Activated CD4-positive, alpha-beta memory T cell treated with anti-CD3 and anti-CD28 coated beads for 36 hours (primary cell): ENCODE measurements around the gene CTNNA1. TPM values are rescaled to one million over a fixed set of nuclear protein-coding genes. Genes with fewer than 3 reads are reported as not detected.

Experiments used
- CTCF ChIA-PET: fragments of 350-600 bp; sonication (Branson Sonifier 250); formaldehyde crosslinking; loops from one replicate; lab custom pipeline; 2021; ENCODE audit warnings: antibody characterized with exemption, inconsistent platforms; lab: Charles Lee
- POLR2A ChIA-PET: fragments of 350-600 bp; sonication (Branson Sonifier 250); formaldehyde crosslinking; loops from one replicate; lab custom pipeline; 2021; ENCODE audit warnings: antibody characterized with exemption; lab: Charles Lee
- DNase-seq: peaks from one replicate; pipeline ENCODE4 v3.0.0-alpha.2; 2020
- H3K27ac Mint-ChIP-seq: one replicate; pipeline ENCODE4 v1.8.0; 2021; ENCODE audit warnings: mixed read lengths
- H3K27me3 Mint-ChIP-seq: one replicate; pipeline ENCODE4 v1.8.0; 2021; ENCODE audit warnings: mixed read lengths
- H3K36me3 Mint-ChIP-seq: one replicate; pipeline ENCODE4 v1.8.0; 2021; ENCODE audit warnings: mixed read lengths
- H3K4me1 Mint-ChIP-seq: one replicate; pipeline ENCODE4 v1.8.0; 2021; ENCODE audit warnings: low read depth, mixed read lengths
- H3K4me3 Mint-ChIP-seq: one replicate; pipeline ENCODE4 v1.8.0; 2021; ENCODE audit warnings: mild to moderate bottlenecking, mixed read lengths
- H3K9me3 Mint-ChIP-seq: one replicate; pipeline ENCODE4 v1.8.0; 2021; ENCODE audit warnings: mixed read lengths
- intact Hi-C: fragments of 100-400 bp; cut with micrococcal nuclease; formaldehyde crosslinking; loops from one replicate; pipeline ENCODE4 v1.15.1; 2023
- total RNA-seq, 2 experiments: library from RNA; stranded (reverse); gene quantifications; one replicate each; pipeline ENCODE4 v1.2.3, GENCODE V29; 2021

CTNNA1 gene
- total RNA-seq, 2 experiments from 2014 or later = 82.8 to 89.5 TPM

DNA sequence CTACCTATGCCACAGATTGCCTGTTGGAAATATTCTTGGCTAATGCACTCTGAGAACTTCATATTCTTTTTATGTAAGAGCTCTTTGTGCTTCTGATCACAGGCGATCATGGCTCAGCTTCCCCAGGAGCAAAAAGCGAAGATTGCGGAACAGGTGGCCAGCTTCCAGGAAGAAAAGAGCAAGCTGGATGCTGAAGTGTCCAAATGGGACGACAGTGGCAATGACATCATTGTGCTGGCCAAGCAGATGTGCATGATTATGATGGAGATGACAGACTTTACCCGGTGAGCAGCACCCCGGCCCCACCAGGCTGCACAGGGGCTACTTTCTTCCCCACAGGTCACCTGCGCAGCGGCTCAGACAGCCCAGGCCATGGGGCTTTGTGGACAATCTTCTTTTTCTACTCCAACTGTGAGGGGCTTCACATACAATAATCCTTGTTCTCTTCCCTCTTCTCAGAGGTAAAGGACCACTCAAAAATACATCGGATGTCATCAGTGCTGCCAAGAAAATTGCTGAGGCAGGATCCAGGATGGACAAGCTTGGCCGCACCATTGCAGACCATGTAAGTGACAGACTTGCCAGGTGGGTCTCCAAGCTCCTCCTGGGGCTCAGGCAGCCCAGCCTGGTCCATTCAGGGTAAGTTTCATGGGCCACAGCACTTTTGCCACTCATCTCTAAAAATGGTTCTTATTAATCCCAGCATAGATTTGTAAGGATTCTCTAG lies 177.3 kb downstream of the CTNNA1 start:
- no peak for DNase-seq
- POLR2A ChIA-PET = no interaction called here
- no peaks in the 10 kb centered on the region for H3K4me1 Mint-ChIP-seq
- H3K36me3 Mint-ChIP-seq = peaks cover 2% of the 10 kb centered on the region
- CTCF ChIA-PET = no interaction called here
- intact Hi-C loops = no loop called here
- H3K27me3 Mint-ChIP-seq = no peaks in the 10 kb centered on the region
- H3K27ac Mint-ChIP-seq = no peak overlapping the region
- no peaks in the 10 kb centered on the region for H3K9me3 Mint-ChIP-seq
- H3K4me3 Mint-ChIP-seq = no peak overlapping the region

DNA sequence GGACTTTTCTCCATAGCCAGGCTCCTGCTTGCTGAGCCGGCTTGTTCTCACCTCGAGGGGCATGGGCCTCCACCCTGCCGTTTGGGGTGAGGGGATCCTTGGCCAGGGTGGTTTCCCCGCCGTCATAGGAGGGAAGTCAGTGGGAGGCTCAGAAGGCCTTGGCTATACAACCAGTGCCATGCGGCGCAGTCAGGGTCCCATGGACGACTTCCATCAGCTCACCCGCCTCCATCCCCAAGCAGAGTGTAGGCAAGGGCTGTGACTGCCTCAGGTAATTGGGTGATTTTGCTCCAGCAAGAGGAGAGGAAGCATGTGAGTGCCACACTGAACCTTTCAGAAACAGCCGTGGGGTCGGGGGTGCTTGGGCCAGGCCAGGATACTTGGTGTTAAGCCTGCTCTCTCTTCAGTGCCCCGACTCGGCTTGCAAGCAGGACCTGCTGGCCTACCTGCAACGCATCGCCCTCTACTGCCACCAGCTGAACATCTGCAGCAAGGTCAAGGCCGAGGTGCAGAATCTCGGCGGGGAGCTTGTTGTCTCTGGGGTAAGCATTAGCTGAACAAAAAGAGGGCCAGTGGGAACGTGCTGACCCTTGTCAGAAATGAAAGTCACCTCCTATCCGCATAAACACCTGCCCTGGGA lies 179.1 kb downstream of the CTNNA1 start:
- H3K4me1 Mint-ChIP-seq = no peaks in the 10 kb centered on the region
- H3K9me3 Mint-ChIP-seq = no peaks in the 10 kb centered on the region
- peaks cover 1% of the 10 kb centered on the region for H3K36me3 Mint-ChIP-seq
- DNase-seq = no peak
- CTCF ChIA-PET = interaction anchor here (0.7 kb wide), 1 partner anchor 107 kb away, joined by 4 read pairs; no protein-coding TSS in a partner anchor
- H3K4me3 Mint-ChIP-seq = no peak overlapping the region
- intact Hi-C loops = no loop called here
- POLR2A ChIA-PET = no interaction called here
- no peaks in the 10 kb centered on the region for H3K27me3 Mint-ChIP-seq
- H3K27ac Mint-ChIP-seq = no peak overlapping the region

GRCh38 chr5:138933522-138934290 lies 180.5 kb downstream of the CTNNA1 start:
- intact Hi-C loops = no loop called here
- Mint-ChIP-seq H3K4me1 (no peaks in the 10 kb centered on the region), H3K27ac (no peak overlapping the region), H3K9me3 (no peaks in the 10 kb centered on the region), H3K36me3 (peaks cover 1% of the 10 kb centered on the region), H3K4me3 (no peak overlapping the region), H3K27me3 (no peaks in the 10 kb centered on the region)
- CTCF ChIA-PET = no interaction called here
- POLR2A ChIA-PET = no interaction called here
- DNase-seq = no peak

GRCh38 chr5:138934971-138935370 lies 181.7 kb downstream of the CTNNA1 start:
- no peaks in the 10 kb centered on the region for H3K9me3 Mint-ChIP-seq
- POLR2A ChIA-PET = no interaction called here
- CTCF ChIA-PET = interaction anchor here (1.1 kb wide), 1 partner anchor 23 kb away, joined by 3 read pairs; no protein-coding TSS in a partner anchor
- peaks cover 1% of the 10 kb centered on the region for H3K36me3 Mint-ChIP-seq
- H3K4me3 Mint-ChIP-seq = no peak overlapping the region
- DNase-seq = no peak
- H3K27ac Mint-ChIP-seq = no peak overlapping the region
- no peaks in the 10 kb centered on the region for H3K4me1 Mint-ChIP-seq
- intact Hi-C loops = no loop called here
- H3K27me3 Mint-ChIP-seq = no peaks in the 10 kb centered on the region

DNA sequence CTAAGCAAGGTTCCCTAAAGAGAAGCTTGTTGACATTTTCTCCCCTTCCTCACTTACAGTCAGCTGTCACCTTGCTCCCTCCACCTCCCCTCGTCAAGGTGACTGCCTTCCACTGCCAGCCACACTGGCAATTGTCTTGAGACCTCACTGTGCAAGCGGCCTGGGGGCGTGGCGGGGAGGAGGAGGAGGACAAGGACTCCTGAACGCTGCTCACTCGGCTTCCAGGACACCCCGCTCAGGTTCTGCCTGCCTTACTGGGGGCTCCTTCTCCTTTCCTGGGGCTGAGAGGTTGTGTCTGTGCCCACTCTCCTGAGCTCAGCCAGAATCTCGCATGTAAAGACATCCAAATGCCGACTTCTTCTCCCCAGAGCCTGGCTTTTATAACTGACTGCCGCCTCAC lies 182.2 kb downstream of the CTNNA1 start:
- no peak for DNase-seq
- no peaks in the 10 kb centered on the region for H3K9me3 Mint-ChIP-seq
- H3K36me3 Mint-ChIP-seq = peaks cover 1% of the 10 kb centered on the region
- H3K4me3 Mint-ChIP-seq = no peak overlapping the region
- POLR2A ChIA-PET = no interaction called here
- intact Hi-C loops = no loop called here
- CTCF ChIA-PET = interaction anchor here (1.1 kb wide), 1 partner anchor 24 kb away, joined by 3 read pairs; no protein-coding TSS in a partner anchor
- no peaks in the 10 kb centered on the region for H3K4me1 Mint-ChIP-seq
- H3K27ac Mint-ChIP-seq = no peak overlapping the region
- no peaks in the 10 kb centered on the region for H3K27me3 Mint-ChIP-seq

GRCh38 chr5:138936225-138936967 lies 183.2 kb downstream of the CTNNA1 start:
- DNase-seq = no peak
- Mint-ChIP-seq H3K9me3 (no peaks in the 10 kb centered on the region), H3K27me3 (no peaks in the 10 kb centered on the region), H3K4me3 (no peak overlapping the region), H3K36me3 (peaks cover 1% of the 10 kb centered on the region), H3K27ac (no peak overlapping the region), H3K4me1 (no peaks in the 10 kb centered on the region)
- intact Hi-C loops = no loop called here
- POLR2A ChIA-PET = interaction anchor here (0.6 kb wide), 1 partner anchor 183 kb away, joined by 3 read pairs; no protein-coding TSS in a partner anchor
- CTCF ChIA-PET = interaction anchor here (1.1 kb wide), 1 partner anchor 25 kb away, joined by 3 read pairs; no protein-coding TSS in a partner anchor

GRCh38 chr5:138936968-138937345 lies 183.7 kb downstream of the CTNNA1 start:
- no peaks in the 10 kb centered on the region for H3K9me3 Mint-ChIP-seq
- no peak overlapping the region for H3K4me3 Mint-ChIP-seq
- intact Hi-C loops = no loop called here
- no peak for DNase-seq
- no peak overlapping the region for H3K27ac Mint-ChIP-seq
- H3K36me3 Mint-ChIP-seq = peaks cover 3% of the 10 kb centered on the region
- H3K27me3 Mint-ChIP-seq = no peaks in the 10 kb centered on the region
- H3K4me1 Mint-ChIP-seq = no peaks in the 10 kb centered on the region
- ChIA-PET POLR2A (no interaction called here), CTCF (no interaction called here)

- H3K4me1 Mint-ChIP-seq = no peaks in the 10 kb centered on the region
- peaks cover 6% of the 10 kb centered on the region for H3K36me3 Mint-ChIP-seq
- H3K27ac Mint-ChIP-seq = no peak overlapping the region
- POLR2A ChIA-PET = no interaction called here
- H3K9me3 Mint-ChIP-seq = no peaks in the 10 kb centered on the region
- CTCF ChIA-PET = no interaction called here
- no peak overlapping the region for H3K4me3 Mint-ChIP-seq
- DNase-seq = no peak
- intact Hi-C loops = no loop called here
- no peaks in the 10 kb centered on the region for H3K27me3 Mint-ChIP-seq
Observed at GRCh38 chr5:138937392-138938387, 184.5 kb downstream of the CTNNA1 start.

DNA sequence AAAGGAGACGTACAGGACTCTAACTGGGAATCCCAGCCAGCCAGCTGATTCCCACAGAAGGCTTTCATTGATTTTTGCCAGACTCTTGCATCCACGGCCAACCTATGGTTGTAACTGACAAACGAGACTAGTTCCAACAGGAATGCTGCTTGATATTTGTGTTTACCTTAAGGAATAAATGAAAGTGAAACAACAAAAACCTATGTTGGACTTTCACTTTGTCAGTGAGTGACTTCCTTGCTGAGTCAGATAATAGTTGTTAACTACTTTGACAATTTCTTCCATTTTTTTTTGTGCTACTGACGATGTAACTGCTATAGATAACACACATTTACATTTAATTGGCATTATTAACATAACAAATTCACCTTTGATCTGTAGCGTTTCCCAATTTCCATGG lies 185.3 kb downstream of the CTNNA1 start:
- Mint-ChIP-seq H3K4me3 (no peak overlapping the region), H3K9me3 (no peaks in the 10 kb centered on the region), H3K27ac (no peak overlapping the region), H3K36me3 (peaks cover 8% of the 10 kb centered on the region), H3K4me1 (no peaks in the 10 kb centered on the region), H3K27me3 (no peaks in the 10 kb centered on the region)
- POLR2A ChIA-PET = no interaction called here
- intact Hi-C loops = no loop called here
- DNase-seq = no peak
- CTCF ChIA-PET = no interaction called here

- ChIA-PET POLR2A (interaction anchor here (0.6 kb wide), 1 partner anchor 265 kb away, joined by 3 read pairs; no protein-coding TSS in a partner anchor), CTCF (no interaction called here)
- intact Hi-C loops = no loop called here
- Mint-ChIP-seq H3K36me3 (peaks cover 7% of the 10 kb centered on the region), H3K9me3 (no peaks in the 10 kb centered on the region), H3K4me1 (no peaks in the 10 kb centered on the region), H3K27ac (no peak overlapping the region), H3K4me3 (no peak overlapping the region), H3K27me3 (no peaks in the 10 kb centered on the region)
- DNase-seq = no peak
Observed at GRCh38 chr5:138942066-138942465, 188.8 kb downstream of the CTNNA1 start.

DNA sequence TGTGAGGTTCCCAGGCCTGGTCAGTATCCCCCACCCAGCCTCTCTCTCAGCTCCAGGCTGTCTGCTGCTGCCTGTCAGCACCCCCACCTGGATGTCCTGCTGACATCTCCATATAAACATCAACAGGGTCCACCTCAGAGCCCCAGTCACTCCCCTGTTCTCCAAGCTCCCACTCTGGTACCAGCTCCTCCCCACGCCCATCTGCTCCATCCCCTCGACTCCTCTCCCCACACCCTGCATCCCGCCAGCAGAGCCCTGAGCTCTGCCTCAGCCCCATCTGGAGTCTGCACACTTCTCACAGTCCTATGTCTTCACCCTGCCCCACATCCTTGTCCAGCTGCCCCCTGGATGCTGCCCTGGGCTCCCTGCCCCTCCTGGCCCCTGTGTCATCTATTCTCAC lies 189.6 kb downstream of the CTNNA1 start:
- no peak for DNase-seq

More for the DNA sequence above, 189.6 kb downstream of the CTNNA1 start:
- H3K27ac Mint-ChIP-seq = no peak overlapping the region
- POLR2A ChIA-PET = interaction anchor here (0.6 kb wide), 1 partner anchor 264 kb away, joined by 3 read pairs; no protein-coding TSS in a partner anchor
- no peak overlapping the region for H3K4me3 Mint-ChIP-seq
- no peaks in the 10 kb centered on the region for H3K9me3 Mint-ChIP-seq
- H3K27me3 Mint-ChIP-seq = no peaks in the 10 kb centered on the region
- H3K4me1 Mint-ChIP-seq = no peaks in the 10 kb centered on the region
- intact Hi-C loops = no loop called here
- CTCF ChIA-PET = no interaction called here
- peaks cover 8% of the 10 kb centered on the region for H3K36me3 Mint-ChIP-seq
